DOHH2 (cell line): ENCODE results near the gene FAM234B.

Source experiments
- CTCF ChIP-seq: fragments of 200-600 bp; sonication (generic); IDR thresholded peaks from one replicate; pipeline ENCODE4 v1.5.1; 2014; ENCODE audit warnings: antibody characterized with exemption, mild to moderate bottlenecking, low read depth, low read length; ENCODE audit not compliant: poor library complexity, severe bottlenecking
- EZH2phosphoT487 ChIP-seq: fragments of 200-600 bp; sonication (generic); IDR thresholded peaks from 2 replicates; pipeline ENCODE4 v1.6.1; 2017; ENCODE audit warnings: borderline replicate concordance, mild to moderate bottlenecking, antibody characterized with exemption, low read length, moderate library complexity, mixed read lengths

GRCh38 chr12:13052421-13052820, 8.2 kb downstream of the FAM234B start:
- TF ChIP-seq CTCF = no peak
- TF ChIP-seq EZH2phosphoT487 = no peak
